ENCODE data around the gene SHROOM3.

Gene SHROOM3

GRCh38 chr4:76531597-76531996 lies 96.6 kb downstream of the SHROOM3 start:
- no peak for TF ChIP-seq CTCF (IDR thresholded peaks at IDR 0.05; ENCODE audit: low read depth, low read length)
- no peak overlapping the region for H3K4me3 ChIP-seq (replicated peaks in 1 of 2; ENCODE audit: low read depth in 2 of 2, low read length in 2 of 2)
- DNase-seq (ENCODE audit: low read depth in 2 of 2), result no peak

DNA sequence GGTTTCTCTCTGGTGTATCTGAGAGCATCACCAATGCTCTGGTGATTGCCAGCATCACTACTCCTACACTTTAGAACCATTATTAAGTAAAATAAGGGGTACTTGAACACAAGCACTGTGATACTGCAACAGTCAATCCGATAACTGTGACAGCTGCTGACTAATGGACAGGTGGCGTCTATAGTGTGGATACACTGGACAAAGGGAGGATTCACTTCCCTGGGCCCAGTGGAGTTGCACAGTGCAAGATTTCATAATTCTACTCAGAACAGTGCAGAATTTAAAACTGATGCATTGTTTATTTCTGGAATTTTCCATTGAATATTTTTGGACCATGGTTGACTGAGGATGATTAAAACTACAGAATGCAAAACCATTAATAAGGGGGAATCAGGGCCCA lies 97.8 kb downstream of the SHROOM3 start:
- TF ChIP-seq CTCF (IDR thresholded peaks at IDR 0.05; ENCODE audit: low read depth, low read length), result no peak
- DNase-seq (ENCODE audit: low read depth in 2 of 2), result no peak
- H3K4me3 ChIP-seq (replicated peaks in 1 of 2; ENCODE audit: low read depth in 2 of 2, low read length in 2 of 2), result no peak overlapping the region

DNA sequence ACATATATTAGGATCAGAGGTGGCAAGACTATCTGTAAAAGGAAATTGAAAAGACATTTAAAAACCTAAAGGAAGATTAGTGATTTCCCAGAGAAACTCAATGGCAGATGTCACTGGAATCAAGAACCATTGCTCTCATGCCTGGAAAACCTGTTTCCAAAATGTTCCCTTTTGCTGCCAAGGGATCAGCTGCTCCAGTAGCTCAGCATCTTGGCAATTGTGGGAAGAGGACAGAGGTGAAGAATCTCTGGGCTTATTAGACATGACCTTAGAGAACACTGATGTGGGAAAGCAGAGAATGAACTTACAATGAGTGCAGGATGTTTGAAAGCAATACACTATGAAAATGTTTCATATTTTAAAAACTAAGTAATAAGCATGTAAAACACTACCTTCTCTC lies 98.3 kb downstream of the SHROOM3 start:
- no peak for TF ChIP-seq CTCF (IDR thresholded peaks at IDR 0.05; ENCODE audit: low read depth, low read length)

GRCh38 chr4:76535603-76536372 lies 100.8 kb downstream of the SHROOM3 start:
- no peak overlapping the region for H3K4me3 ChIP-seq (replicated peaks in 1 of 2; ENCODE audit: low read depth in 2 of 2, low read length in 2 of 2)
- TF ChIP-seq CTCF (IDR thresholded peaks at IDR 0.05; ENCODE audit: low read depth, low read length), result no peak
- no peak for DNase-seq (ENCODE audit: low read depth in 2 of 2)

More for the DNA sequence above, 98.3 kb downstream of the SHROOM3 start:
- H3K4me3 ChIP-seq (replicated peaks in 1 of 2; ENCODE audit: low read depth in 2 of 2, low read length in 2 of 2), result no peak overlapping the region
- DNase-seq (ENCODE audit: low read depth in 2 of 2), result no peak

- no peak for DNase-seq (ENCODE audit: low read depth in 2 of 2)
- TF ChIP-seq CTCF (IDR thresholded peaks at IDR 0.05; ENCODE audit: low read depth, low read length), result no peak
- no peak overlapping the region for H3K4me3 ChIP-seq (replicated peaks in 1 of 2; ENCODE audit: low read depth in 2 of 2, low read length in 2 of 2)
These were observed 101.3 kb downstream of the SHROOM3 start for GRCh38 chr4:76536373-76536689.

DNA sequence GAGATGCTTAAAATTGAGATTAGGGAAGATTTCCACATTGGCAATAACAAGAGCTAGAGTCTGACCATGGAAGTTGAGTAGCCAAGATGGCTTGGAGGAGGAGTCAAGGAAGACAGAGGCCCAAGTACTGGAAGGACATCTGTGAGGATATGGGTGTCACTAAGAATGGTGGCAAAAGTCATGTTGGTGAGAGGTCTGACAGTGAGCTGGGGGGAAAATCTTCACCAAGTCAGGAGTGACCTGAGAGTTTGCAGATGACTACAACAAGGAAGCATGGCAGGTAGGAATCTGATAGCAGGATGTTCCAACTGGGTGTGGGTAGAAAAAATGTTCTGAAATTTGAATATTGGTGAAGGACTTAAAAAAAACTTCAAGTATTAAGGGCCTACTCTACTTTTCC lies 103.3 kb downstream of the SHROOM3 start:
- no peak overlapping the region for H3K4me3 ChIP-seq (replicated peaks in 1 of 2; ENCODE audit: low read depth in 2 of 2, low read length in 2 of 2)
- TF ChIP-seq CTCF (IDR thresholded peaks at IDR 0.05; ENCODE audit: low read depth, low read length), result no peak
- DNase-seq (ENCODE audit: low read depth in 2 of 2), result no peak

DNA sequence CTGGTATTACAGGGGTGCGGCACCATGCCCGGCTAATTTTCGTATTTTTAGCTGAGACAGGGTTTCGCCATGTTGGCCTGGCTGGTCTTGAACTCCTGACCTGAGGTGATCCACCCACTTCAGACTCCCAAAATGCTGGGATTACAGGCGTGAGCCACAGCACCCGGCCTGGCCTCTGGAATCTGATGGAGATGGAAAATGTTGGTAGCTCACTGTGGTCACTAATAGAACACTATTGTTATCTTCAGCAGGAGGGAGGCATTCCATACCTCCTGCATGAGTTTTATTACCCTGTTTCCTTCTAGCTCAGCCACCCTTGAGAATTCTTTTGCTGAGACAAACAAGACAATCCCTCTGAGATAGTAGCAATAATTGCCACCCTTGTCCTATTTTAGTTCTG lies 105.0 kb downstream of the SHROOM3 start:
- no peak for TF ChIP-seq CTCF (IDR thresholded peaks at IDR 0.05; ENCODE audit: low read depth, low read length)
- H3K4me3 ChIP-seq (replicated peaks in 1 of 2; ENCODE audit: low read depth in 2 of 2, low read length in 2 of 2), result no peak overlapping the region
- DNase-seq (ENCODE audit: low read depth in 2 of 2), result peak; percentile 35 to 37
